Common myeloid progenitor, CD34-positive (primary cell): ENCODE results near the gene RNU7-1.
A peak's percentile ranks its signal among the peaks of the same experiment; 100 is the strongest.

Source experiments
- CTCF ChIA-PET: fragments of 350-600 bp; sonication (Branson Sonifier 250); formaldehyde crosslinking; loops from one replicate; lab custom pipeline; 2021; ENCODE audit warnings: antibody characterized with exemption; lab: Charles Lee
- POLR2A ChIA-PET: fragments of 350-600 bp; sonication (Branson Sonifier 250); formaldehyde crosslinking; loops from one replicate; lab custom pipeline; 2021; ENCODE audit warnings: antibody characterized with exemption; lab: Charles Lee
- DNase-seq, 3 donors: peaks; one replicate each; pipeline versions ENCODE4 v3.0.0 to v3.0.0-alpha.2; 2013
- H3K27ac ChIP-seq, 2 experiments: 1 replicate in 1 of 2; 2 replicates in 1 of 2; pipeline ENCODE4 v1.7.0; 2013; ENCODE audit warnings: inconsistent platforms in 2 of 2, low read length in 2 of 2, mild to moderate bottlenecking in 2 of 2, low read depth in 1 of 2, moderate library complexity in 1 of 2; ENCODE audit not compliant: severe bottlenecking in 2 of 2, insufficient read depth in 1 of 2, poor library complexity in 1 of 2
- H3K27me3 ChIP-seq, 5 experiments: replicated peaks in 2 of 5; 1 replicate in 3 of 5; 2 replicates in 2 of 5; pipeline versions ENCODE4 v1.6.1 to v1.7.0; 2013; ENCODE audit warnings: low read length in 4 of 5, mild to moderate bottlenecking in 2 of 5, moderate library complexity in 2 of 5, inconsistent platforms in 1 of 5; ENCODE audit not compliant: insufficient read depth in 5 of 5, control insufficient read depth in 4 of 5
- H3K36me3 ChIP-seq, 4 experiments: 1 replicate in 2 of 4; 2 replicates in 2 of 4; pipeline versions ENCODE4 v1.6.1 to v1.7.0; 2013; ENCODE audit warnings: low read length in 3 of 4, control low read depth in 1 of 4, mild to moderate bottlenecking in 1 of 4; ENCODE audit not compliant: control insufficient read depth in 4 of 4, insufficient read depth in 4 of 4
- H3K4me1 ChIP-seq, 4 experiments: 1 replicate in 3 of 4; 2 replicates in 1 of 4; pipeline versions ENCODE4 v1.6.1 to v1.7.1; 2013; ENCODE audit warnings: low read length in 3 of 4, mild to moderate bottlenecking in 3 of 4, control low read depth in 1 of 4, inconsistent platforms in 1 of 4, moderate library complexity in 1 of 4; ENCODE audit not compliant: control insufficient read depth in 4 of 4, insufficient read depth in 4 of 4; ENCODE audit errors: control extremely low read depth in 1 of 4
- H3K4me3 ChIP-seq, 7 experiments: 1 replicate in 4 of 7; 2 replicates in 3 of 7; pipeline versions ENCODE4 v1.5.1 to v1.7.0; 2013; ENCODE audit warnings: mild to moderate bottlenecking in 7 of 7, low read length in 6 of 7, moderate library complexity in 6 of 7, inconsistent platforms in 2 of 7, low read depth in 2 of 7, control low read depth in 1 of 7; ENCODE audit not compliant: insufficient read depth in 4 of 7, control insufficient read depth in 1 of 7; ENCODE audit errors: extremely low read depth in 1 of 7
- H3K9me3 ChIP-seq, 5 experiments: 1 replicate in 4 of 5; 2 replicates in 1 of 5; pipeline versions ENCODE4 v1.6.1 to v1.7.1; 2013; ENCODE audit warnings: low read length in 4 of 5, mild to moderate bottlenecking in 2 of 5, inconsistent platforms in 1 of 5, low read depth in 1 of 5, moderate library complexity in 1 of 5; ENCODE audit not compliant: control insufficient read depth in 4 of 5, insufficient read depth in 2 of 5; ENCODE audit errors: control extremely low read depth in 1 of 5
- WGBS: methylation state at CpG from one replicate; pipeline ENCODE4 v1.1.5; 2013; ENCODE audit not compliant: insufficient coverage; 5-methylcytosine and 5-hydroxymethylcytosine counted together

Gene RNU7-1

GRCh38 chr12:6917491-6918231, 26.0 kb upstream of the RNU7-1 start:
- ChIA-PET POLR2A (no interaction called here), CTCF (interaction anchor here (0.6 to 1.7 kb wide), 9 partner anchors 8 to 1282 kb away, joined by 3 to 13 read pairs (median 4); partner anchors contain the start of gene SPSB2)

GRCh38 chr12:6919588-6919987, 24.0 kb upstream of the RNU7-1 start:
- Histone ChIP-seq H3K36me3 (peaks cover 0 to 39% (median 10%) of the 10 kb centered on the region in 4 experiments), H3K27me3 (peaks cover 0 to 2% (median 0%) of the 10 kb centered on the region in 5 experiments), H3K4me1 (peaks cover 3 to 34% (median 23%) of the 10 kb centered on the region in 4 experiments), H3K4me3 (no peak overlapping the region), H3K9me3 (no peaks in the 10 kb centered on the region), H3K27ac (no peak overlapping the region)
- ChIA-PET CTCF (interaction anchor here (1.2 to 9.1 kb wide), 5 partner anchors 9 to 189 kb away, joined by 3 to 124 read pairs (median 4); partner anchors contain the start of gene C1RL), POLR2A (interaction anchor here (0.6 kb wide), 1 partner anchor 18 kb away, joined by 3 read pairs; no protein-coding TSS in a partner anchor)
- WGBS = 100% methylated on average over 2 of the region's 7 CpGs
- no peak for DNase-seq

More at GRCh38 chr12:6917491-6918231, 26.0 kb upstream of the RNU7-1 start:
- WGBS = 94% methylated on average over 9 of the region's 14 CpGs
- no peak for DNase-seq
- Histone ChIP-seq H3K9me3 (no peaks in the 10 kb centered on the region), H3K27me3 (peaks cover 0 to 2% (median 0%) of the 10 kb centered on the region in 5 experiments), H3K4me3 (no peak overlapping the region), H3K27ac (no peak overlapping the region), H3K4me1 (peaks cover 0 to 27% (median 23%) of the 10 kb centered on the region in 4 experiments), H3K36me3 (peaks cover 0 to 37% (median 10%) of the 10 kb centered on the region in 4 experiments)

- H3K36me3 ChIP-seq = peaks cover 0 to 35% (median 10%) of the 10 kb centered on the region in 4 experiments
- WGBS = 99% methylated on average over 7 of the region's 7 CpGs
- ChIA-PET POLR2A (no interaction called here), CTCF (interaction anchor here (0.7 to 9.1 kb wide), 7 partner anchors 9 to 49 kb away, joined by 3 to 124 read pairs (median 5); partner anchors contain the start of genes C12orf57, RNU7-1 and SPSB2)
- H3K27ac ChIP-seq = no peak overlapping the region
- DNase-seq = no peak
- H3K4me3 ChIP-seq = no peak overlapping the region
- H3K9me3 ChIP-seq = no peaks in the 10 kb centered on the region
- H3K4me1 ChIP-seq = peaks cover 5 to 44% (median 31%) of the 10 kb centered on the region in 4 experiments
- H3K27me3 ChIP-seq = no peaks in the 10 kb centered on the region
Measured at GRCh38 chr12:6921539-6921938, 22.1 kb upstream of the RNU7-1 start.

- peaks cover 0 to 28% (median 7%) of the 10 kb centered on the region in 4 experiments for H3K36me3 ChIP-seq
- H3K27ac ChIP-seq = peak overlapping the region in 1 of 2 experiments; percentile 3
- 69% methylated on average over 9 of the region's 9 CpGs for WGBS
- ChIA-PET CTCF (interaction anchor here (0.7 to 9.1 kb wide), 9 partner anchors 9 to 50 kb away, joined by 3 to 124 read pairs (median 4); partner anchors contain the start of genes C12orf57, RNU7-1 and SPSB2), POLR2A (no interaction called here)
- H3K4me3 ChIP-seq = no peak overlapping the region
- no peak for DNase-seq
- peaks cover 5 to 52% (median 38%) of the 10 kb centered on the region in 4 experiments for H3K4me1 ChIP-seq
- H3K27me3 ChIP-seq = no peaks in the 10 kb centered on the region
- H3K9me3 ChIP-seq = no peaks in the 10 kb centered on the region
Measured at GRCh38 chr12:6921996-6922946, 21.3 kb upstream of the RNU7-1 start.

- ChIA-PET POLR2A (no interaction called here), CTCF (interaction anchor here (0.7 to 9.1 kb wide), 21 partner anchors 8 to 222 kb away, joined by 3 to 124 read pairs (median 9); partner anchors contain the start of genes C12orf57, C1RL, ENO2 and LRRC23)
- Histone ChIP-seq H3K27me3 (no peaks in the 10 kb centered on the region), H3K4me1 (peaks cover 5 to 53% (median 40%) of the 10 kb centered on the region in 4 experiments), H3K36me3 (peaks cover 0 to 24% (median 6%) of the 10 kb centered on the region in 4 experiments), H3K9me3 (no peaks in the 10 kb centered on the region), H3K27ac (no peak overlapping the region), H3K4me3 (no peak overlapping the region)
- DNase-seq = no peak
- 80% methylated on average over 5 of the region's 10 CpGs for WGBS
Measured at GRCh38 chr12:6923003-6923732, 20.4 kb upstream of the RNU7-1 start.

GRCh38 chr12:6923851-6924250, 19.8 kb upstream of the RNU7-1 start:
- POLR2A ChIA-PET = no interaction called here
- no peak overlapping the region for H3K27ac ChIP-seq
- no peaks in the 10 kb centered on the region for H3K9me3 ChIP-seq
- WGBS = 65% methylated on average over 4 of the region's 6 CpGs
- H3K27me3 ChIP-seq = no peaks in the 10 kb centered on the region
- no peak for DNase-seq
- H3K4me3 ChIP-seq = no peak overlapping the region
- CTCF ChIA-PET = interaction anchor here (0.7 to 9.1 kb wide), 23 partner anchors 8 to 221 kb away, joined by 3 to 124 read pairs (median 8); partner anchors contain the start of genes C12orf57, C1RL, ENO2 and LRRC23
- H3K36me3 ChIP-seq = peaks cover 0 to 24% (median 6%) of the 10 kb centered on the region in 4 experiments
- peaks cover 5 to 57% (median 44%) of the 10 kb centered on the region in 4 experiments for H3K4me1 ChIP-seq
